Measurements from ENCODE around the gene NAT14.

GRCh38 chr19:55461974-55462626 lies 22.9 kb upstream of the NAT14 start:
- no peak for TF ChIP-seq CTCF (IDR thresholded peaks at IDR 0.05; ENCODE audit: low read length)
- TF ChIP-seq EZH2phosphoT487 (IDR thresholded peaks at IDR 0.05; ENCODE audit: low read length) = no peak
- no peak for TF ChIP-seq EZH2 (optimal IDR thresholded peaks at IDR 0.05; ENCODE audit: low read depth, low read length)

All from MM.1S (cell line).